ENCODE data around the gene DHH.

Gene DHH

DNA sequence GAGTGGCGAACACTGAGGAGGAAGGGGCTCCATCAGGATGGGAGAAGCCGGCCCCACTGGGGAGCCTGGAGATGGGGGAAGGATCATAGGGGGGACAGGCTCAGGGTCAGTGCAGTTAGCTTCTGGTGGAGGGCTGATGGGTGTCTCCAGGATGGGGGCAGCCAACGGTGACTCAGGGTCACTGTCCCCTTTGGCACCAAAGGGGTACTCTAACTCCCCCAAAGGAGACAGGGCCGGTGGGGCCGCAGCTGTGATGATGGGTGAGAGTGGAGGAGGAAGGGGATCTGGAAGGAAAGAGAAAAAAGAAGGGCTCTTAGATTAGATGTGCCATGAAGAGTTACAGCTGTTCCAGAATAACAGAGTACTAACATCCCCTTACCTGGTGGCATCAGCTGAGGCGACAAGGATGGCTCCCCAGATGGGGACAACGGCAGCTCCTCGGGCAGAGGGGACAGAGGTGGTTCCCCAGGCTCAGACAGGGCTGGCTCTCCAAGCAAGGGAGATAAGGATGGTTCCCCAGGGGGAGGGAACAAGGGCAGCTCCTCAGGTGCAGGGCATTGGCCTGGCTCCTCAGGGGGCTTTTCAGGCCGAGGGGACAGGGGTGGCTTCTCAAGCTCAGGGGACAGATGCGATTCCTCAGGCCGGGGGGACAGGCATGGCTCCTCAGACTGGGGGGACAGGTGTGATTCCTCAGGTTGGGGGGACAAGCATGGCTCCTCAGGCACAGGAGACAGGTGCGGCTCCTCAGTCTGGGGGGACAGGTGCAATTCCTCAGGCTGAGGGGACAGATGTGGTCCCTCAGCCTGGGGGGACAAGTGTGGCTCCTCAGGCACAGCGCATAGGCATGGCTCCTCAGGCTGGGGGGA, 43.9 kb downstream of the DHH start:
- no peak for DNase-seq (ENCODE audit: low read depth)

DNA sequence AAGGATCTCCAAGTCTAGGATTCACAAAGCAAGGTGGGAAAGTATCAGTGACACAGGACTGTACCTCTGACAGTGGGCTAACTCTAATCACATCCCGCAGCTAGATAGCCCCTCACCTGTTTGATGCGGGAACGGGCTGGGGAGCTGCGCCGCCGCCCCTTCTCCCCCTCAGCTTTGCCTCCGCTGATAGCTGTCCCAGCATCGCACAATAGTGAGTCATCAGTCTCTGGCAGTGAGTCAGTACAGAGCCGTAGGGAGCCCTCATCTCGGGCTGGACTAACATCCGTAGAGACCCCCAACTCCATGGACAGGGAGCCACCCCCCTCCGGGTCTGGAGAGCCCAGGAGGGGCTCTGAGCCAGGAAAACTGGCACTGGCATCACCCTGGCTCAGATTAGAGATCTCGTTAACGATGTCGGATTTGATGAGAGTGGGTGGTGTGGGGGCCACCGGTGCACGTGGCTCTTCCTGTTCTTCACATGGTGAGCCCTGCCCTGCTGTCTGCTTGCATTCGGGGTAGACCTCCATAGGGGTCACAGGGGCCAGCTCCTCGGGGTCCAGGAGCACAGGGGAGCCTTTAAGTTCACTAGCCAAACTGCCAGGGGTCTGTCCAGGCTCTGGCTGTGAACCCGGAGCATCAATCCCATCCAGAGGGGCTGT, 44.9 kb downstream of the DHH start:
- no peak for DNase-seq (ENCODE audit: low read depth)

DNA sequence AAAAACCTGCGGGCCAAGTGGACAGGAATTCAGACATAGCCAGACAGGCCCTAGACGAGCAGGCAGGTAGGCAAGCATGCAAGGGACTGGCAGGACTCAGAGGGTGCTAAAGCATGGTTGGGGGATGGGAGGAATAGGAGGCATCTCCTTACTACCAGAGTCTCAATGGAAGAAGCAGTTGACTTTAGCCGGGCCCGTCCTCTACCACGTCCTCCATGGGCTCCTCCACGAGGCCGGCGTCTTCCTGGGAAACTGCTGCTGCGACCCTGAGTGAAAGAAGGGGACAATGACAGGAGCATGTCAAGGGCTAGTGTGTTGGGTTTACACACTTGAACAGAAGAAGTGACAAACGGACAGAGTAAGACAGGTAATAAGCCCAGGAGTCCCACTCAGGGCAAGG, 45.6 kb downstream of the DHH start:
- DNase-seq (ENCODE audit: low read depth), result no peak

DNA sequence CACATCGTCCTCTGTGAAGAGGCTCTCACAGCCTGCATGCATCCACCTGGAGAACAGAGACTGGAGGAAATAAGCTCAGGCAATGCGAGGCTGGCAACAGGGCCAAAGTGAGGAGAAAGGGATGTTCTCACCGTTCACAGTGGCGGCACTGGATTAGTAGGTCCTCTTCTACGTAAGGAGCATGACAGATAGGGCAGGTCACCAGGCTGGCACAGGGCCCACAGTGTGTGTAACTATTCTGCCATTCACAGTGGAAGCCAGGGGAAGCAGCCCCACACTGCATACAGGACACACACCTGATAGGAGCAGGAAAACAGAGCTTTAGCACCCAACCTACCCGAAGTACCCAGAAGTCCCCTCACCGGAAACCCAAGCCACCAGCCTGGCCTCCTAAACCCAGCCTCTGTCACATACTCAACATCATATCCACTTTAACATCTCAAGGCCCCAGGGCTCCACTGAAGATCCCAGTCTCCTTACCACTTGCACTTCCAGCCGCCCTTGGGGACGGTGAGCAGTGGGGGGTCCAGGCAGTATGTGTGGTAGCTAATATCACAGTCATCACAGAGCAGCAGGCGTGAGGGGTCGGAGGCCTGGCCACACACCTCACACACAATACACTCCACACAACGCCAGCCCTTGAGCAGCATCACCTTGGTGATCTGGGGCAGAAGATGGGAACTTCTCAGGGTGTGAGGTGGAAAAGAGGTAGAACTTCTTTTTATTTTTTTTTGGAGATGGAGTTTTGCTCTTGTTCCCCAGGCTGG, 48.3 kb downstream of the DHH start:
- DNase-seq (ENCODE audit: low read depth), result no peak

DNA sequence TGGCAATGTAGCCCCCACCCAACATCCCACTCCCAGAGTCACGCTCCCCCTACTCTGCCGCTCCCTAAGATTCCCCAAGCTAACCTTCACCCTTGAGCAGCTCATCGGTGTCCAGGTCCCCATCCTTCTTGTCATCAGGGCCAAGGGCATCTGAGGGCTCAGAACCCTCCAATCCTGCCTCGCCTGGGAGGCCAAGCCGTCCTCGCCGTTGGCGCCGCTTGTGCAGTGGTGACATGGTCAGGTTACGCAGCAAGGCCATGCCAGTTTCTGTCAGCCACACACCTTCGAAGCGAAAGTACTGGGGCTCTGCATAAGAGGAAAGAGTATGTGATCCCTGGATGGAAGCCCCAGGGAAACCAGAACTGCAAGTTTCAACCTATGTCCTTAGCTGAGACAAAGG, 49.9 kb downstream of the DHH start:
- no peak for DNase-seq (ENCODE audit: low read depth)

DNA sequence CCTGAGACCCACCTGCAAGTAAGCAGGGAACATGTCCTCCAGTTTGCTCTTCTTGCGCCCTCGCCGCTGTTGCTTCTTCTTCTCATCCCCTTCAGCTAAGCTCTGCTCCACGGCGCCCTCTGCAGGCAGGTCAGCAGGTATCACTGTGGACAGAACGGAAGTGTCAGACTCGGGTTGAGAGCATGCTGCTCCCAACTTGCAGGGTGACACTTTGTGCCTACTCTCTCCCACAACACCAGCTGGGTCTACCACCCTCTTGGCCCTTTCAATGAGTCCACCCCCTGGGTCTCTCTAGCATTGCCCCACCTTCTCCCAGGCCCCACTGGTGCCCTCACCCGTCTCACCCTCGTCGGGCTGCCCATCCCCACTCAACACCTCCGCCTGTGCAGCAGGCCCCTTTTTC, 50.7 kb downstream of the DHH start:
- DNase-seq (ENCODE audit: low read depth), result peak; percentile 58

DNA sequence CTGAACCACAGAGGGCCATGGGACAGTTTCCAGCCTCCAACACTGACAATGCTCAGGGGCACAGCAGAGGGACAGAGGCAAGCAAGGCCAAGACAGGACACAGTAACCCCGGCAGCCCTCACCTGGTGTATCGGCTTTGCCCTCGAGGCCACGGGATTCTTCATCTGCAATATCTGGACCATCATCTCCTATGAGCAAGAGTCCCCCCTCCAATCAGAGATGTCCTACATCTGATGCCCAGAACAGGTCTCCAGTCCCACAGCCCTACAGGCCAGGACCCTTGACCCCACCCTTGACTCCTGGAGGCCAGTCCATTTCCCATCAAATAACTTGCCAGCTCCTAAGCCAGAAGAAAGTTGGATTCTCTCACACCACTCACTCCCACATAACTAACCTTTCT, 51.4 kb downstream of the DHH start:
- no peak for DNase-seq (ENCODE audit: low read depth)

DNA sequence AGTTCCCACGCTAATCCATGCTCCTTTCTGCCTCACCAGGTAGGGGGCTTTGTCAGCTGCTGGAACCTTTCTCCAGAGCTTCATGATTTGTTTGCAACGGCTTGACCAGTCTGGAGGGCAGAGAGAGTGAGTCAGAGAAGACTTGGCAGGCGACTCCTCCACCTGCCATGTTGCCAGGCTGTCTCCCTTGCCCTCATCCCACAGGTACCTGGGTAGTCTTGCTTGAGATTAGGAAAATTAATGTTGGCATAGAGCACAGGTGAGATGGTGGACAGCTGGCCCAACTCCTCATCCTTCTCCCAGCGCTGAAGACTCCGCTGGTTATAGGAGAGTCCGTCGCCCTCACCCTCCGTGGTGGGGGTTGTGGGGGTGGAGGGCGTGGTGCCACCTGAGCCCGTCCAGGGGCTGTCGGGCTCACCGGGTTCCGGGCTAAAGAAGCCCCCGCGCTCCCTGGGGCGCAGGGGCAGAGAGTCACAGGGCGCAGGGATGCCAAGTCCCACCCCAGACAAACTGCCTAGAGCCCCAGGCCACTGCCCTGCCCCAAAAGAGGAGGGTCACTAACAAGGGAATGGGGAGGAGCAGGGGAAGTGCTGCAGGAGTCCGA, 52.6 kb downstream of the DHH start:
- DNase-seq (ENCODE audit: low read depth), result no peak

DNA sequence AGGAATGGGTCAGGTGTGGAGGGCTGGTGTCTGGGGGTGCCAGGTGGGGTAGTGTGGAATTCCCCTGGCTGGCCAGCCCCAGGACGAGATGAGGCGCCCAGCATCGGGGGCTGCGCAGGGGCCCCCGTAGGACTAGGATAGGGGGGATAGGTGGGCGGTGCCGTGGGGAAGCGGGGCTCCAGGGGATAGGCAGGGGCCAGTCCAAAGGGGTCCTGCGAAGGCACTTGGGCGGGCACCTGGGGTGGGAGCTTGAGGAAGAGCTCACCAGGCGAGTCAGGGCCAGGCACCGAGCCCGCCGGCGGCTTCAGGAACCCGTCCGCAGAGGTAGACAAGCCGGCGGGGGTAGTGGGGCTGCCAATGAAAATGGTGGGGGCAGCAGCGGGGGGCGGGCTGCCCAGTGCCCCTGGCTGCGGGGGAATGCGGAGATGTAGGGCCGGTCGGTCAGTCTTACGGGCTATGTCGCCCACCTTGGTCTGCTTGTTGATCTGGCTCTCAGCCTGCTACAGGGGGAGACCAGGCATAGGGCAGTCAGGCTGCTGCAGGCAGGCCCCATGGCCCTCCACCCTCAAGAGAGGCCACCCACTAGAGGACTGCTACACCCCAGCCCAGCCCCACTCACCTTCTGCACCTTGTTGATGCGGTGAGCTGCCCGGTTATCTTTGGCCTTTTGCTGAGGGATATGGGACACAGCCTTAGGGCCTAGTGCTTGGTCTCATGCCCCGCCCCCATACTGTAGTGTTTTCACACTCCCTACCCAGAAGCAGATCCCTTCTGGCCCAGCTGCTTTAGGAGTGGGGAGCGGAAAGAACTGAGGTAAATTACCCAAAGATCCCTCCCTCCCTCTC, 53.3 kb downstream of the DHH start:
- DNase-seq (ENCODE audit: low read depth), result no peak

DNA sequence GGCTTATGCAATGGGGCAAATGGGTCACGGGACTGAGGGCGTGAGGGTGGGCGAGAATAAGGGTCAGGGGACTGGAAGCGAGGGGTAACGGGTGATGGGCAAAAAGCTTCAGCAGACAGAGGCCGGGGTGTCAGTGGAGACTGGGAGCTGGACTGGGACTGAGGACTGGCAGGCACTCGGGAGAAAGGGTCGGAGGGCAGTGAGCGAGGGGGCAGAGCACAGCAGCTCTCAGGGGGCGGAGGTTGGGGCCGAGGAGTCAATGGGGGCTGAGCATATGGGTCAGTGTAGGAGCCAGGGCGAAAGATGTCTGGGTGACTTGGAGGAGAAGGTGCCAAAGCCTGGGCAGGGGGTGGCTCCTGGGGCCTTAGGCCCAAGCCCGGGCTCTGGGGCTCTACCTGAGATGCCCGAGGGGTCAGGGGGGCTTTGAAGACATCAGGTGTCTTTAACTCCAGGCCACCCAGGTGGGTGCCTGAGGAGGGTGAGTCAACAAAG, 54.2 kb downstream of the DHH start:
- no peak for DNase-seq (ENCODE audit: low read depth)

DNA sequence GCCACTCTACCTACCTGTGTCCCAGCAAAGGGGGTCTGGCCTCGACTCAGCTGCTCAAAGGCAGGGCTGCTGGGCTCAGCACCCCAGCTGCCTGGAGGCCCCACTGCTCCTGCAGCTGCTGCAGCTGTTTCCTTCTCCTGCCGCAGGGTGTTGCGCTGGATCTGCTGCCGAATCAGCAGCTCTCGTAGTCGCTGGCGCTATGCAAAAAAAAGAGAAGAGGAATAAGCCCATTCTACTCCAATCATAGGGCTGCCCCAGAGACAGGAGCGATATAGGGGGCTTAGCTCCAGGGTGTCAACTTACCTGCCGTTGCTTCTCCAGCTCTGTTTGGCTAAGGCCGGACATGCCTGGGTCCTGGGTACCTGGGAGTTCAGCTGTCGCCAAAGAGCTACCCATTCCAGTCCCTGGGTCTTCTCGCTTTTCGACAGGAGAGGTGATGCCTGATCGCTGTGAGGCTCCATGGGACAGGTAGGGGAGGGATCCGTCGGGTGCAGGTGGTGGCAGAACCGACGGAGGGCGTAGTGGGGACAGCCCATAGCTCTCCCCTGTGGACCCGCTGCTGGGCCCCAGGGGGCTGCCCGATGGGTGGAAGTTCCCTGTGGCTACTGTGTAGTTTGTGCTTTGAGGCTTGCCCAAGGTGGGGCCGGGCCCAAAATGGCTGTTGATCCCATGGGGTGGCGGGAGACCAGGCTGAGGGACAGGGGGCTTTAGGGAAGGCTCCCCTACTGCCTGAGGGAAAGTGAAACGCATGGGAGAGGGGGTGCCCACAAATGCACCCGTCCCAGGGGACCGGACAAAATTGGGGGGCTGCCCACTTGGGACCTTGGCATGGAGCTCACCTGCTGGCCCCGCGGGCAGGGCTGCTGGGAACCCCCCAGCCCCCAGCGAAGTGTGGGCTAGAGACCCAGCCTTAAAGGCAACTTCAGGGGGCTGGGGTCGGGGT, 54.9 kb downstream of the DHH start:
- DNase-seq (ENCODE audit: low read depth), result no peak

DNA sequence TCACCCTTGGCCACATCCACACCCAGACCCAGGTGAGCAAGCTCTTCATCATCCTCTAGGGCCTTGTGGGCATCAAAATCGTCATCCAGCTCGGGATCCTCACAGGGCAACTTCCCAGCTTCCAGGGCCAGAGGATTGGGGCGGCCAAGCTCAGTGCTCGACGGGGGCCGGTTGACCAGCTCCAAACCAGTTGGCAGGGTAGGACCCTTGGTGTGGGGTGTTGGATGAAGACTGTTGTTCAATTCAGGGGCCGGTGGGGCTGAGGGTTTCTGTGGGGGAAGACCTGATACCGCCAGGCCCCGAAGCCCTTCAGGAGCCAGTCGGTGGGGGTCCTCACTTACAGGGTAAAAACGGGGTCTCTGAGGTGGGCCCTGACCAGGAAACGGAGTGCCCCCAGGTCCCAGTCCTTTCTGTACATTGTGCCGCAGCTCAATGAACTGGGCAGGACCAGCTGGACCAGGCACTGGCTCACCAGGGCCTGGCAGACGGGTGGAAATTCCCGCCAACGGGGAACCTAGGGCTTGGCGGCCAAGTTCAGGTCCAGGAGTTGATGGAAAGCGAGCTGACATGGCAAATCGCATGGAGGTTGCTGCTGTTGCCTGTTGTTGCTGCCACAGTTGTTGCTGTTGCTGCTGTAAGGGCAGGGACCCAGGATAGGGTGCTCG, 56.2 kb downstream of the DHH start:
- no peak for DNase-seq (ENCODE audit: low read depth)

DNA sequence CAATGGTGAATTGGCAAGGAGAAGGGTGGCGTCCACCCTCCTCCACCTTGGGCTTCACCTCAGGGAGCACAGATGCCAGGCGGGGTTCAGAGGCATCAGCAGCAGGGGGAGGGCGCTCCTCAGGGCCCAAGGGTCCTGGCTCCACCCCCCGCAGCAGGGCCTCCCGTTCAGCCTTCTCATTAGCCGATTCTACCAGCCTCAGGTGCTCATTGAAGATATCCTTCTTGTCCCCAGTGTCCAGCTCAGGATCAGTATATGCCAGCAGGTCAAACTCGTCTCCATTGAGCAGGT, 56.7 kb downstream of the DHH start:
- no peak for DNase-seq (ENCODE audit: low read depth)

DNA sequence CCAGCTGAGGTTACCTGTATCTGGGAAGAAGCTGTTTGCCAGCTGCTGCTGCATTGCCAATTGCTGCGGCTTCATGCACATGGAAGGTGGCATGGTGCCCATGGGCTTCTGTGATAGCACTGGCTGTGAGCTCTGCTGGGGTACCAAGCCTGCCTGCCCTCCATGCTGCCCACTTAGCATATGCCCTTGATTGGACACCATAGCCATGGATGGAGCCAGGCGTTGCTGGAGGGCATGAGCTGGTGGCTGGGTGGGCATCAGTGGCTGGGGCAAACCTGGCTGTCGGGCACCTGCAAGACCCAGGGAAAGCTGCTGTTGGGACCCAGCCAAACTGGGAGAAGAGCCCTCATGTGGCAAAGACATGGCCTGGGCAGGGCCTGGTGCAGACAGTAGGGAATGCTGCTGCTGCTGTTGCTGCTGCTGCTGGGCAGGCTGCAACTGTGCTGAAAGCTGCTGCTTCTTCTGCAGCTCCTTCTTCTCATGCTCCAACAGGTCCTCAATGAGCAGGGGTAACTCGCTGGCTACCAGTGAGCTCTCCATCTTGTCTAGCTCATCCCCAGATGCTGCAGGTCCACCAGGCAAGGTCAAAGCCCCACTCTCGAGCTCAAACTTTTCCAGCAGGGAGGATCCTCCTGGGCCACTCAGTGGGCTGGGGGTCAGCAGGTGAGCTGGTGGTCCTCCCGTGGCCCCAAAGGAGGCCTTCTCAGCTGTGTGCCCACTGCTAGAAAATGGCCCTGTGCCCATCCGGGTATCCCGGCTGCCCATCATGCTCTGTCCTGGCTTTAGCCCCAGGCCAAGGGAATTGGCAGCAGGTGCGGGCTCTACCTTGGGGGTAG, 57.3 kb downstream of the DHH start:
- DNase-seq (ENCODE audit: low read depth), result no peak
